Thyroid gland (tissue), 4 donors: ENCODE measurements around the gene EBLN1.

Experiments used
- POLR2A ChIP-seq, 2 donors: fragments of 450-650 bp; IDR thresholded peaks; one replicate each; pipeline ENCODE4 v1.6.1; 2017; ENCODE audit warnings: antibody characterized with exemption in 2 of 2, mild to moderate bottlenecking in 2 of 2, moderate library complexity in 1 of 2
- TF ChIP-seq, protein P1 (sequence below), 6 experiments: fragments of 200-600 bp in 3 of 6; fragments of 450-650 bp in 3 of 6; sonication (generic) in 3 of 6; IDR thresholded peaks; one replicate each; pipeline ENCODE4 v1.5.1; 2016 to 2019; ENCODE audit warnings: antibody characterized with exemption in 6 of 6, mild to moderate bottlenecking in 2 of 6, inconsistent platforms in 1 of 6, moderate library complexity in 1 of 6

DNA sequence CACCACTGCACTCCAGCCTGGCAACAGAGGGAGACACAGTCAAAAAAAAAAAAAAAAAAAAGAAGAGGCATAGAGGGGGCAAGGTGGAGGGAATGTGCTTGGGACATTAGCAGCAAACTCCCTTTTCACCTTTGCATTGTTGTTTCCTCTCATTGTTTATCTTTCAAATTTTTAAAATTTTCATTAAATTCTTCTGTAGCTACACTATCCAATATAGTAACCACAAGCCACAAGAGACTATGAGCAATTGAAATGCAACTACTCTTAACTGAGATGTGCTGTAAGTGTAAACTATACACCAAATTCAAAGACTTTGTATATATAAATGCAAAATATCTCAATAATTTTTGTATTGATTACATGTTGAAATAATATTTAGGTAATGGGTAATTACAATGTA, 43.4 kb downstream of the EBLN1 start:
- TF ChIP-seq, protein P1, sequence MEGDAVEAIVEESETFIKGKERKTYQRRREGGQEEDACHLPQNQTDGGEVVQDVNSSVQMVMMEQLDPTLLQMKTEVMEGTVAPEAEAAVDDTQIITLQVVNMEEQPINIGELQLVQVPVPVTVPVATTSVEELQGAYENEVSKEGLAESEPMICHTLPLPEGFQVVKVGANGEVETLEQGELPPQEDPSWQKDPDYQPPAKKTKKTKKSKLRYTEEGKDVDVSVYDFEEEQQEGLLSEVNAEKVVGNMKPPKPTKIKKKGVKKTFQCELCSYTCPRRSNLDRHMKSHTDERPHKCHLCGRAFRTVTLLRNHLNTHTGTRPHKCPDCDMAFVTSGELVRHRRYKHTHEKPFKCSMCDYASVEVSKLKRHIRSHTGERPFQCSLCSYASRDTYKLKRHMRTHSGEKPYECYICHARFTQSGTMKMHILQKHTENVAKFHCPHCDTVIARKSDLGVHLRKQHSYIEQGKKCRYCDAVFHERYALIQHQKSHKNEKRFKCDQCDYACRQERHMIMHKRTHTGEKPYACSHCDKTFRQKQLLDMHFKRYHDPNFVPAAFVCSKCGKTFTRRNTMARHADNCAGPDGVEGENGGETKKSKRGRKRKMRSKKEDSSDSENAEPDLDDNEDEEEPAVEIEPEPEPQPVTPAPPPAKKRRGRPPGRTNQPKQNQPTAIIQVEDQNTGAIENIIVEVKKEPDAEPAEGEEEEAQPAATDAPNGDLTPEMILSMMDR (IDR thresholded peaks at IDR 0.05), result no peak
- no peak for TF ChIP-seq POLR2A (IDR thresholded peaks at IDR 0.05)
